GM23338 (cell line): ENCODE measurements around the gene FBXO17.

ENCODE experiments used
- CTCF ChIP-seq, 2 experiments: fragments of 200-600 bp in 1 of 2; sonication (generic) in 1 of 2; conservative IDR thresholded peaks; 2 replicates each; pipeline versions ENCODE4 v1.5.1 to v1.6.1; 2016 to 2017; ENCODE audit warnings: antibody characterized with exemption in 2 of 2, low read depth in 2 of 2, mild to moderate bottlenecking in 2 of 2, moderate library complexity in 1 of 2
- EZH2 ChIP-seq: fragments of 200-600 bp; sonication (generic); IDR thresholded peaks from one replicate; pipeline ENCODE4 v1.8.0; 2017; ENCODE audit warnings: antibody characterized with exemption, mild to moderate bottlenecking, low read depth; ENCODE audit not compliant: unreplicated experiment
- EZH2phosphoT487 ChIP-seq: fragments of 200-600 bp; sonication (generic); IDR thresholded peaks from one replicate; pipeline ENCODE4 v1.8.1; 2018; ENCODE audit warnings: antibody characterized with exemption; ENCODE audit not compliant: unreplicated experiment
- POLR2AphosphoS5 ChIP-seq: IDR thresholded peaks from 2 replicates; pipeline ENCODE4 v1.6.1; 2016; ENCODE audit warnings: antibody characterized with exemption, low read depth
- REST ChIP-seq: IDR thresholded peaks from one replicate; pipeline ENCODE4 v1.6.1; 2018; ENCODE audit warnings: antibody characterized with exemption; ENCODE audit not compliant: unreplicated experiment
- STAT1 ChIP-seq: IDR thresholded peaks from one replicate; pipeline ENCODE4 v1.6.1; 2016; ENCODE audit warnings: antibody characterized with exemption; ENCODE audit not compliant: unreplicated experiment
- ZNF331 ChIP-seq: fragments of 250-450 bp; sonication (Bioruptor Pico); IDR thresholded peaks from 2 replicates; pipeline ENCODE4 v1.5.0; 2020; ENCODE audit warnings: low read depth, mild to moderate bottlenecking, moderate library complexity

GRCh38 chr19:38911388-38912001, 64.0 kb downstream of the FBXO17 start:
- TF ChIP-seq CTCF (conservative IDR thresholded peaks at IDR 0.05; ENCODE audit: low read depth in 2 of 2) (no peak), EZH2phosphoT487 (no peak), EZH2 (no peak), STAT1 (no peak), POLR2AphosphoS5 (no peak), ZNF331 (CRISPR knock-in tag) (no peak), REST (peak; percentile 56)
